Frontal cortex (tissue), 4 donors: ENCODE measurements around the gene LTBP2. TPM values are rescaled to one million over a fixed set of nuclear protein-coding genes. Genes with fewer than 3 reads are reported as not detected.

ENCODE experiments used
- DNase-seq, 2 donors: peaks; one replicate each; pipeline ENCODE4 v3.0.0; 2012; ENCODE audit warnings: low spot score in 2 of 2
- FAIRE-seq: peaks from 2 replicates; lab custom pipeline; 2012; peaks lifted over from hg19 to GRCh38; lab: Jason Lieb, UNC
- total RNA-seq: library from RNA; depleted of rRNA; stranded (reverse); fragments of >200 nt; gene quantifications from one replicate; pipeline ENCODE4 v1.2.3, GENCODE V29; 2014
- donor health status: control.
- donor health status: control.
- donor health status: control.

Gene LTBP2
- total RNA-seq, 1 donor from 2014 or later = 1.2 TPM

- DNase-seq = no peak
- no peak for FAIRE-seq
These were observed 29.8 kb upstream of the LTBP2 start for GRCh38 chr14:74641601-74642391.

- no peak for FAIRE-seq
- DNase-seq = no peak
These were observed 26.9 kb upstream of the LTBP2 start for GRCh38 chr14:74638966-74639365.

- FAIRE-seq (no peak), DNase-seq (no peak)
These were observed 26.0 kb upstream of the LTBP2 start for GRCh38 chr14:74638066-74638465.

- FAIRE-seq = no peak
These were observed 25.1 kb upstream of the LTBP2 start for GRCh38 chr14:74637178-74637550.

GRCh38 chr14:74636424-74637177 lies 24.6 kb upstream of the LTBP2 start:
- DNase-seq = no peak
- FAIRE-seq = no peak

More at GRCh38 chr14:74637178-74637550, 25.1 kb upstream of the LTBP2 start:
- DNase-seq = no peak

GRCh38 chr14:74635847-74636246 lies 23.8 kb upstream of the LTBP2 start:
- FAIRE-seq (no peak), DNase-seq (no peak)

- no peak for FAIRE-seq
- no peak for DNase-seq
These were observed 22.9 kb upstream of the LTBP2 start for GRCh38 chr14:74634964-74635363.

- no peak for FAIRE-seq
These were observed 22.4 kb upstream of the LTBP2 start for GRCh38 chr14:74634481-74634880.

GRCh38 chr14:74630881-74631690 lies 19.0 kb upstream of the LTBP2 start:
- DNase-seq (no peak), FAIRE-seq (no peak)

More at GRCh38 chr14:74634481-74634880, 22.4 kb upstream of the LTBP2 start:
- DNase-seq = no peak

- FAIRE-seq = no peak
- DNase-seq = no peak
These were observed 16.4 kb upstream of the LTBP2 start for GRCh38 chr14:74628418-74628817.

GRCh38 chr14:74627076-74627475 lies 15.0 kb upstream of the LTBP2 start:
- FAIRE-seq = no peak
- DNase-seq = no peak

- no peak for DNase-seq
- FAIRE-seq = no peak
These were observed 10.2 kb upstream of the LTBP2 start for GRCh38 chr14:74622257-74622656.

- FAIRE-seq = no peak
- DNase-seq = no peak
These were observed 9.5 kb upstream of the LTBP2 start for GRCh38 chr14:74621556-74621955.

GRCh38 chr14:74620923-74621322 lies 8.9 kb upstream of the LTBP2 start:
- FAIRE-seq = no peak

GRCh38 chr14:74620497-74620921 lies 8.5 kb upstream of the LTBP2 start:
- no peak for DNase-seq
- no peak for FAIRE-seq

More at GRCh38 chr14:74620923-74621322, 8.9 kb upstream of the LTBP2 start:
- DNase-seq = no peak

GRCh38 chr14:74619672-74620131 lies 7.7 kb upstream of the LTBP2 start:
- no peak for FAIRE-seq
- no peak for DNase-seq

GRCh38 chr14:74618078-74618952 lies 6.3 kb upstream of the LTBP2 start:
- FAIRE-seq = no peak

GRCh38 chr14:74616996-74617700 lies 5.1 kb upstream of the LTBP2 start:
- FAIRE-seq = no peak

More at GRCh38 chr14:74618078-74618952, 6.3 kb upstream of the LTBP2 start:
- DNase-seq = no peak

GRCh38 chr14:74616507-74616906 lies 4.5 kb upstream of the LTBP2 start:
- DNase-seq (no peak), FAIRE-seq (no peak)

More at GRCh38 chr14:74616996-74617700, 5.1 kb upstream of the LTBP2 start:
- no peak for DNase-seq
